ENCODE results near the gene ZDHHC14. TPM values are rescaled to one million over a fixed set of nuclear protein-coding genes. Genes with fewer than 3 reads are reported as not detected.
A peak's percentile ranks its signal among the peaks of the same experiment; 100 is the strongest.

The ZDHHC14 gene
- polyA plus RNA-seq, 2 of the 4 experiments (the other 2 are of a cell fraction): 2.2 to 2.8 TPM

GRCh38 chr6:157609556-157609955 is 228.6 kb downstream of the ZDHHC14 start:
- Histone ChIP-seq H3K4me3 (no peak overlapping the region), H3K9me3 (no peaks in the 10 kb centered on the region), H3K27ac (no peak overlapping the region), H3K4me1 (peaks cover 26% of the 10 kb centered on the region), H3K4me2 (no peak overlapping the region)
- POLR2A ChIA-PET: no interaction called here
- WGBS (ENCODE audit: missing lambda C conversion rate): 98% methylated on average over 3 of the region's 3 CpGs
- no peak for DNase-seq (ENCODE audit: low read depth in 1 of 2, low spot score in 1 of 2)
- FAIRE-seq: no peak
- no peak for ATAC-seq
- TF ChIP-seq EHF (CRISPR knock-in tag; IDR thresholded peaks at IDR 0.05) (no peak), HEYL (CRISPR knock-in tag; IDR thresholded peaks at IDR 0.05) (no peak), ZSCAN20 (CRISPR knock-in tag; IDR thresholded peaks at IDR 0.05) (no peak), JUN (IDR thresholded peaks at IDR 0.05) (no peak), EP300 (IDR thresholded peaks at IDR 0.05) (no peak), ATOH8 (CRISPR knock-in tag; IDR thresholded peaks at IDR 0.05; ENCODE audit: low read depth) (no peak)
- TF ChIP-seq, protein P1, sequence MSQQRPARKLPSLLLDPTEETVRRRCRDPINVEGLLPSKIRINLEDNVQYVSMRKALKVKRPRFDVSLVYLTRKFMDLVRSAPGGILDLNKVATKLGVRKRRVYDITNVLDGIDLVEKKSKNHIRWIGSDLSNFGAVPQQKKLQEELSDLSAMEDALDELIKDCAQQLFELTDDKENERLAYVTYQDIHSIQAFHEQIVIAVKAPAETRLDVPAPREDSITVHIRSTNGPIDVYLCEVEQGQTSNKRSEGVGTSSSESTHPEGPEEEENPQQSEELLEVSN (IDR thresholded peaks at IDR 0.05; ENCODE audit: borderline replicate concordance, low read depth): no peak
- CTCF ChIA-PET: no interaction called here

DNA sequence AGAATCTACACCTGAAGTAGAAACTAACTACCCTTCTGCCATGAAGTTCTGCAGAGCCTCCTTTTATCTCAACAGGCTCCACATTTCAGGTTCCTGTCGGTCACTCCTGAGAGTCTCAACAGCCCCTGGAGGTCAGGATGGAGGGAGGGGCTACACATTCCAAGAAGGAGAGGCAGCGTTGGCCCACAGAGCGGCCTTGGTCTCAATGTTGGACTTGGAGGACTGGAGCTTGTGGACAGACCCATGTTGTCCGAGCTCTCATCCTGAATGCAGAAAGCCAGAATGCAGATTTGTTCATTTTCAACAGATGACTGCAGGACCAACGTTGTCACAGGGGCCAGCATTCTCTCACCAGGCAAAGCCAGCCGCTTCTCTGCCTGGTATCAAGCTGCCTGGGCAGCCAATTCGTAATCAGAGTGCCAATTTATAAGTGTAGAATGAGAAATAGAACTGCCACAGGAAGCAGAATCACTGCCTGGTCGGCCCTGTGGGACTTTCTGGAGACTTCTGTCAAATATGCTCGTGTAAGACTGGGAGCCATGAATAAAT is 229.5 kb downstream of the ZDHHC14 start:
- Histone ChIP-seq H3K4me2 (no peak overlapping the region), H3K4me1 (peaks cover 26% of the 10 kb centered on the region), H3K9me3 (no peaks in the 10 kb centered on the region), H3K27ac (no peak overlapping the region), H3K4me3 (no peak overlapping the region)
- ChIA-PET CTCF (interaction anchor here (1.2 kb wide), 1 partner anchor 17 kb away, joined by 3 read pairs; no protein-coding TSS in a partner anchor), POLR2A (no interaction called here)
- TF ChIP-seq NFE2L2 (conservative IDR thresholded peaks at IDR 0.05; ENCODE audit: low read length) (no peak), TFCP2L1 (CRISPR knock-in tag; IDR thresholded peaks at IDR 0.05) (no peak)
- TF ChIP-seq, protein P2, sequence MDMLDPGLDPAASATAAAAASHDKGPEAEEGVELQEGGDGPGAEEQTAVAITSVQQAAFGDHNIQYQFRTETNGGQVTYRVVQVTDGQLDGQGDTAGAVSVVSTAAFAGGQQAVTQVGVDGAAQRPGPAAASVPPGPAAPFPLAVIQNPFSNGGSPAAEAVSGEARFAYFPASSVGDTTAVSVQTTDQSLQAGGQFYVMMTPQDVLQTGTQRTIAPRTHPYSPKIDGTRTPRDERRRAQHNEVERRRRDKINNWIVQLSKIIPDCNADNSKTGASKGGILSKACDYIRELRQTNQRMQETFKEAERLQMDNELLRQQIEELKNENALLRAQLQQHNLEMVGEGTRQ (IDR thresholded peaks at IDR 0.05): no peak
- DNase-seq (ENCODE audit: low read depth in 1 of 2, low spot score in 1 of 2) (no peak), FAIRE-seq (no peak), ATAC-seq (no peak)
- WGBS (ENCODE audit: missing lambda C conversion rate): 92% methylated on average over 9 of the region's 9 CpGs

GRCh38 chr6:157611406-157611805 is 230.4 kb downstream of the ZDHHC14 start:
- no peak for DNase-seq (ENCODE audit: low read depth in 1 of 2, low spot score in 1 of 2)
- ChIA-PET POLR2A (no interaction called here), CTCF (interaction anchor here (0.6 to 1.2 kb wide), 2 partner anchors 18 to 52 kb away, joined by 3 read pairs; no protein-coding TSS in a partner anchor)
- ATAC-seq: no peak
- 91% methylated on average over 3 of the region's 3 CpGs for WGBS (ENCODE audit: missing lambda C conversion rate)
- H3K4me1 ChIP-seq: peaks cover 26% of the 10 kb centered on the region
- H3K27ac ChIP-seq: peak overlapping the region in 1 of 2 experiments; percentile 86; a peak in 3 of 6 replicates
- no peak for TF ChIP-seq RCOR1 (IDR thresholded peaks at IDR 0.05; ENCODE audit: low read depth, low read length)
- TF ChIP-seq, protein P3, sequence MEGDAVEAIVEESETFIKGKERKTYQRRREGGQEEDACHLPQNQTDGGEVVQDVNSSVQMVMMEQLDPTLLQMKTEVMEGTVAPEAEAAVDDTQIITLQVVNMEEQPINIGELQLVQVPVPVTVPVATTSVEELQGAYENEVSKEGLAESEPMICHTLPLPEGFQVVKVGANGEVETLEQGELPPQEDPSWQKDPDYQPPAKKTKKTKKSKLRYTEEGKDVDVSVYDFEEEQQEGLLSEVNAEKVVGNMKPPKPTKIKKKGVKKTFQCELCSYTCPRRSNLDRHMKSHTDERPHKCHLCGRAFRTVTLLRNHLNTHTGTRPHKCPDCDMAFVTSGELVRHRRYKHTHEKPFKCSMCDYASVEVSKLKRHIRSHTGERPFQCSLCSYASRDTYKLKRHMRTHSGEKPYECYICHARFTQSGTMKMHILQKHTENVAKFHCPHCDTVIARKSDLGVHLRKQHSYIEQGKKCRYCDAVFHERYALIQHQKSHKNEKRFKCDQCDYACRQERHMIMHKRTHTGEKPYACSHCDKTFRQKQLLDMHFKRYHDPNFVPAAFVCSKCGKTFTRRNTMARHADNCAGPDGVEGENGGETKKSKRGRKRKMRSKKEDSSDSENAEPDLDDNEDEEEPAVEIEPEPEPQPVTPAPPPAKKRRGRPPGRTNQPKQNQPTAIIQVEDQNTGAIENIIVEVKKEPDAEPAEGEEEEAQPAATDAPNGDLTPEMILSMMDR (IDR thresholded peaks at IDR 0.05): no peak
- H3K4me2 ChIP-seq: no peak overlapping the region
- no peaks in the 10 kb centered on the region for H3K9me3 ChIP-seq
- H3K4me3 ChIP-seq: no peak overlapping the region
- no peak for FAIRE-seq

- CTCF ChIA-PET: interaction anchor here (0.7 to 1.2 kb wide), 8 partner anchors 11 to 299 kb away, joined by 3 to 4 read pairs (median 4); no protein-coding TSS in a partner anchor
- Histone ChIP-seq H3K9me3 (no peaks in the 10 kb centered on the region), H3K4me3 (no peak overlapping the region; the same call in 2 of the 3 replicates), H3K4me2 (peak overlapping the region; percentile 80), H3K4me1 (peaks cover 26% of the 10 kb centered on the region), H3K27ac (peak overlapping the region; percentile 71 to 86)
- ATAC-seq (peak; percentile 89), FAIRE-seq (no peak), DNase-seq (ENCODE audit: low read depth in 1 of 2, low spot score in 1 of 2) (peak; percentile 73 to 83)
- POLR2A ChIA-PET: interaction anchor here (1.2 to 1.4 kb wide), 2 partner anchors 289 to 290 kb away, joined by 3 read pairs; no protein-coding TSS in a partner anchor
- peak; percentile 75; the same call in 1 of the 2 replicates for TF ChIP-seq FOSL2 (IDR thresholded peaks at IDR 0.05)
- TF ChIP-seq FOSL2 (CRISPR knock-in tag; IDR thresholded peaks at IDR 0.05): peak; percentile 75
- peak; percentile 45; the same call in 1 of the 2 replicates for TF ChIP-seq GATA3 (IDR thresholded peaks at IDR 0.05; ENCODE audit: borderline replicate concordance)
- no peak; the same call in 1 of the 2 replicates for TF ChIP-seq MYC (IDR thresholded peaks at IDR 0.05; ENCODE audit: borderline replicate concordance, low read length)
- TF ChIP-seq HEYL (CRISPR knock-in tag; IDR thresholded peaks at IDR 0.05): no peak
- peak; percentile 85 for TF ChIP-seq MAX (IDR thresholded peaks at IDR 0.05)
- no peak for TF ChIP-seq HOXA7 (CRISPR knock-in tag; IDR thresholded peaks at IDR 0.05)
- TF ChIP-seq RARB (CRISPR knock-in tag; IDR thresholded peaks at IDR 0.05): no peak
- TF ChIP-seq NPAS2 (CRISPR knock-in tag; IDR thresholded peaks at IDR 0.05; ENCODE audit: borderline replicate concordance): 0 out of 2 replicates have a peak, but pooled peaks have one; percentile 17
- peak; percentile 79 for TF ChIP-seq JUNB (IDR thresholded peaks at IDR 0.05)
- TF ChIP-seq BHLHE40 (IDR thresholded peaks at IDR 0.05; ENCODE audit: low read depth, low read length): peak; percentile 61
- peak; percentile 64 to 75 for TF ChIP-seq CEBPB (IDR thresholded peaks at IDR 0.05)
- TF ChIP-seq, protein P2 (IDR thresholded peaks at IDR 0.05): peak; percentile 51; the same call in 1 of the 2 replicates
- TF ChIP-seq JUN (IDR thresholded peaks at IDR 0.05): peak; percentile 28 to 31; a peak in 2 of 5 replicates
- under 1% methylated on average over 7 of the region's 7 CpGs for WGBS (ENCODE audit: missing lambda C conversion rate)
These were observed 232.1 kb downstream of the ZDHHC14 start for GRCh38 chr6:157613011-157613522.

Data from A549 (cell line).